Adipose tissue (tissue), 3 donors: Measurements from ENCODE around the gene CDC73. TPM values are rescaled to one million over a fixed set of nuclear protein-coding genes. Genes with fewer than 3 reads are reported as not detected.
"Not testable (repeated sequence)": the region's sequence is repeated elsewhere in the genome, so short reads cannot be mapped to it uniquely, and the experiment has no call there.

Experiments
- H3K27ac ChIP-seq: one replicate; pipeline ENCODE4 v1.5.1; 2013; ENCODE audit warnings: low read depth, low read length
- WGBS, 3 donors: extraction: QIAGEN DNeasy Blood & Tissue Kit; methylation state at CpG; one replicate each; pipeline ENCODE4 v1.1.7; 2013; 5-methylcytosine and 5-hydroxymethylcytosine counted together
- polyA plus RNA-seq, 3 donors: library from polyadenylated mRNA; stranded (reverse); fragments of 200-250 nt; gene quantifications; one replicate each; pipeline ENCODE4 v1.2.3, GENCODE V29; 2013
- donor health status: healthy with polysubstance abuse.
- donor health status: Bipolar disorder and iron deficiency.
- donor health status: healthy.

CDC73 gene
- polyA plus RNA-seq, 3 donors: 7.6 to 17.9 (median 12.9) TPM

GRCh38 chr1:193111641-193112090 is 10.2 kb upstream of the CDC73 start:
- 25 to 36% (median 32%) methylated on average over 6 of the region's 6 CpGs for WGBS, 3 donors
- H3K27ac ChIP-seq: no peak overlapping the region

DNA sequence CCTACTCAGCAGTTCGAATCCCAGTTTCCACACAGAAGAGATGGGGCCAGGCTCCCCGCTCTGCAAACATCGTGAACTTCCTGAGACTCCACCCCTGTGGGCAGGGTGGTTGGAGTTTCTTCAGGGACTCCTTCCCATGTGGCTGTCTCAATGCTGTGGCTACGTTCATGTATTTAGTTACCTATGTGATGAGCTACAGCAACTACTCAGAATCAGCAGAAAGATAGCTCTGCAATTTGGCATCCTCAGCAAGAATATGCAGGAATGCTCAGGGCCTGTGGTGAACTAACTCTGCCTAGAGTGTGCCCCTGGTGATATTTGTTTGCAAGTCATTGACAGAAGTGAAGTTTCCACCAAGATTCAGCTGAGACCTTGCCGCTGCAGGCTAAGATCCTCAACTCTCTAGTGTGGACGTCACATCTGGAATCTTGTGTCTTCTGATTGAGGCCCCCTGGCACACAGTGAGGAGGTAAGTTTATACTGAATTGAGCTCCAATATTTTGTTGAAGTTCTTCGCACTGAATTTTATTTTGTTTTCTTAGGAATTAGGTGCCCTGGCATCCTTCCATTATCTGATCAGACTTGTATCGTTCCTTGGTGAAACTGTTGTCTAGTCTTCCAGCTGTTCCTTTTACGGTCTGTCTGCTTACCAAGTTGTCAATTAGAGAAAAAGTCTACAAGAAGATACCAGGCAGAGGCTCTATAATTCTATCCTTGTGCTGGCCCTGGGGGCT is 8.4 kb upstream of the CDC73 start:
- 63 to 82% (median 77%) methylated on average over 9 of the region's 9 CpGs for WGBS, 3 donors
- H3K27ac ChIP-seq: no peak overlapping the region

DNA sequence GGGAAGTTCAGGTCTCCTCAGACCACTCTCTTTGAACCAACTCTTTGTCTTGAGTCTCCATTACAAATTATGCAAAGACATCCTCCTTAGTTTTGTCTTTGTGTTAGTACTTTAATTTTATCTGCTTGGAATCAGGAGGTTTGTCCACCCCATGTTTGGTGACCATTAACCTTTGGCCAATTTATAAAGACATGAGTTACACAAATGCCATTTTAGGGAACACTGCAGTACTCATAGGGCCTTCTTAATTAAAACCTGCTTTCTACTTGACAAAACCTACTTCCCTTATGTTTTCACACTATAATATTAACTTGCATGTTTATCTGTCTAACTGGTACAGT is 7.9 kb upstream of the CDC73 start:
- no peak overlapping the region for H3K27ac ChIP-seq

GRCh38 chr1:193114485-193115095 is 7.2 kb upstream of the CDC73 start:
- H3K27ac ChIP-seq: no peak overlapping the region
- WGBS, 3 donors: 67 to 87% (median 80%) methylated on average over 6 of the region's 6 CpGs

DNA sequence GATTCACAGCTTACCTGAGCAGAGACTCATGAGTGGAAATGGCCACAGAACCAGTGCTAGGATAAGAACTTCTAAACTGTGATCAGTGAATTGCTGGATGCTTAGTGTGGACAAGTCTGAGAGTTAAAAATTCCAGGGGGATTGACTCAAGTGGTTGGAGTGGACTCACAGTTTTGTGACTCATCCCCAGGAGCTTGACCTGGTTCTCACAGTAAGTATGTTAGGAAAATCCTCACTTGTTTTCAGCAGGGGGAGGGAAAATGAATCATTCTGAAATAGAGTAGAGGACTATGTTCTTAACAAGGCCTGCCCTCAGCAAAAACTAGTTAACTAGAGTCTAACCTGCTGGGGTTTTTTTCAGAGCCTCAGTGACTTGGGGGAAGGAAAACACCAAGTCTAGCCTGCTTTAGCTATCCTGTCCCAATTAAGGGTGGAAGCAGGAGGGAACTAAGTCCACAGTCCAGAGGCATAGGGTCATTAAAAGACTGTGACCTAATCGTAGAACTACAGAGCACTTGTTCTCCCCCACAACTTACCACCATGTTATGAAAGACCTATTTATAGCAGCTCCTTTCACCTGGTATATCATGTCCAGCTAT is 6.1 kb upstream of the CDC73 start:
- no peak overlapping the region for H3K27ac ChIP-seq
- 56 to 75% (median 61%) methylated on average over 1 of the region's 1 CpG for WGBS, 3 donors

- 92 to 95% (median 93%) methylated on average over 6 of the region's 6 CpGs for WGBS, 3 donors
- H3K27ac ChIP-seq: not testable (repeated sequence)
Observed at GRCh38 chr1:193117167-193117566, 4.7 kb upstream of the CDC73 start.

- H3K27ac ChIP-seq: no peak overlapping the region
- WGBS, 3 donors: 75 to 93% (median 89%) methylated on average over 3 of the region's 3 CpGs
Observed at GRCh38 chr1:193118194-193118593, 3.6 kb upstream of the CDC73 start.

GRCh38 chr1:193118803-193119730 is 2.8 kb upstream of the CDC73 start:
- no peak overlapping the region for H3K27ac ChIP-seq
- WGBS, 3 donors: 63 to 88% (median 83%) methylated on average over 4 of the region's 4 CpGs

GRCh38 chr1:193120604-193121166 is 1.1 kb upstream of the CDC73 start:
- no peak overlapping the region for H3K27ac ChIP-seq
- 71 to 82% (median 76%) methylated on average over 6 of the region's 6 CpGs for WGBS, 3 donors

DNA sequence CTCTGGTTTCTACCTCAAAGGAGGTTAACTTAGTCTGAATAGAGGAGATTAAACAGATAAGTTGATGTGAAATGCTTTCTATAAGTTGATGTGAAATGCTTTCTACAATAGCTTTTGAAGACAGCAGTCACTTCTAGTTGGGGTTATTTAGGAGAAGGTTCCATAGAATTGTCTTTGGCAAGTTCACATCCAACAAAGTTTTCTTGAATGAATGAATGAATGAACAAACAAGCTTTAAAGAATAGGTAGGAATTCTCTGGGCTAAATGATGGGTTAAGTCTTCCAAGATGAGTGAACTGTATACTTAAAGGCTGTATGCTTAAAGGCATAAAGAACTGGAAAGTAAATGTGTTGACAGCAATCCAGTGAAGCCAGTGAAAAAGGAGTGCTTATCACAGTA is 1.9 kb downstream of the CDC73 start:
- H3K27ac ChIP-seq: no peak overlapping the region

- WGBS, 3 donors: 92 to 95% (median 92%) methylated on average over 6 of the region's 6 CpGs
- no peak overlapping the region for H3K27ac ChIP-seq
Observed at GRCh38 chr1:193125369-193125768, 3.5 kb downstream of the CDC73 start.

- WGBS, 3 donors: 96 to 97% (median 97%) methylated on average over 2 of the region's 2 CpGs
- no peak overlapping the region for H3K27ac ChIP-seq
Observed at GRCh38 chr1:193131266-193131860, 9.5 kb downstream of the CDC73 start.

DNA sequence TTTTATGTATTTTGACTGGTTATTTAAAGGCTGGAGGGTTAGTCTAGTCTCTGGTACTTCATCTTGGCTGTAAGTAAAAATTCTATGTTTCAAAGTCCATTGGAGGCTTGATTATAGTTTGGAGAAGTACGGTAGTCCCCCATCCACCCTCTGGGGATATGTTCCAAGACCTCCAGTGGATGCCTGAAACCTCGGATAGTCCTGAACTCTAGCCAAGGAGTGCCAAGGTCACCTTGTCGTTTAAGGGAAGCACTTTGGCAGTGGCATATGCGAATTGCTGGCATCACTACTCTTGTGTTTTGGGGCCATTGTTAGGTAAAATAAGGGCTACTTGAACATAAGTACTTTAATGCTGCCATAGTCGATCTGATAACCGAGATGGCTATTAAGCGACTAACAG is 18.4 kb downstream of the CDC73 start:
- H3K27ac ChIP-seq: no peak overlapping the region
- WGBS, 3 donors: 62 to 85% (median 74%) methylated on average over 7 of the region's 7 CpGs

- WGBS, 3 donors: 74 to 85% (median 82%) methylated on average over 3 of the region's 3 CpGs
- no peak overlapping the region for H3K27ac ChIP-seq
Observed at GRCh38 chr1:193141804-193142203, 20.0 kb downstream of the CDC73 start.

DNA sequence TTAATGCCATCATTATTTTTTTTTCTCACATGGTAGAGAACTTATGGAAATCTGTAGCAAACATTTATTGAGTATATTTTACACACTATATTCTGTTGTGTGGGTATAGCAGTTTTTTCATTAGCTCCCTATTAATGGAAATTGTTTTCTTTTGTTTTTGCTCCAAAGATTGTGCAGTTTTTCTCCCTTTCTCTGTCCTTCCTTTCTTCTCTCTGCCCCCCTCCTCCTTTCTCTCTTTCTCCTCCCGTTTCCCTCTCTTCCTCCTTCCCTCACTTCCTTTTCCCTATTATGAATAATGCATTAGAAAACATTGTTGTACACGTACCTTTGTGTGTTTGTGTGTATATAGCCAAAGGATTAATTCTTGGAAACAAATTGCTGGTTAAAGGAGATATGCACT is 20.6 kb downstream of the CDC73 start:
- H3K27ac ChIP-seq: no peak overlapping the region
- 47 to 74% (median 47%) methylated on average over 2 of the region's 2 CpGs for WGBS, 3 donors

DNA sequence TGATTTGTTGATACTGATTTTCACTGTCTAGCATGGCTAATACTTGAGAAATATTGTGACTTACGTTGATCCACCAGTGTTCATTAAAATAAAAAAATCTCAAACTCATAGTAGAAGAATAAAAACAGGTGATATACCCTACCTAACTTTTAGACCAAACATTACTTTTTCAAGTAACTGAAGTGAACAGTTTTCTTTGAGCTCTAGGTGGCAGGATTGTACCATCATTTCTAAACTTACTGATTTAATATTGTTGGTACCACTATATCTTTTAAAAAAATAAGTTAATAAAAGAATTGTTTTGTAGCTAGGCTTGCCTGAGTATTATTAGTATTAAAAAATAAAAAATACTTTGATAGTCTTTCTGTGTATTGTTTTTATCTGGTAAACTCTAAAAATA is 21.5 kb downstream of the CDC73 start:
- no peak overlapping the region for H3K27ac ChIP-seq
- 70 to 84% (median 83%) methylated on average over 1 of the region's 1 CpG for WGBS, 3 donors

DNA sequence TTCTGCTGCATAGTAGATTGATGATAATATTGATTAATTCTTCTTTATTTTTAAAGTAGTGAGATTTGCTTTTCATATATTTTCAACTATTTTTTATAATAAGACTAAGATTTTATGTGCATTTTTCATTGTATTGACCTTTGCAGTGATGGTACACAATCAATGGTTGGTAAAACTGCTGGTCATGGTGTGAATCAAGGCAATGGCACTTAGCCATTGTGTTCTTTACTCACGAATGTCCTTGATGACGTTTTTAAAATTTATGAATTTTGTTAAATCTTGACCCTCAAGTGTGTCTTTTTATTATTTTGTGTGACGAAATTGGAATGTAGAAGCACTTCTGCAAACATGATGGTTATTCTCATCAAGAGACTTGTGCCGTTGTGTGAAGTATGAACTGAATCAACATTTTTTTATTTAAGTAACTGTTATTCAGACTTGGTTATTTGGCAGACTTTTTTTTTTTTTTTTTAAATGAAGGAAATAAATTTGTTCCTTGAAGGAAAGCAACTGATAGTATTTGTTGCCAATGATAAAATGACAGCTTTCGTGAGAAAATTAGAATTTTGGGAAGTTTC is 22.6 kb downstream of the CDC73 start:
- no peak overlapping the region for H3K27ac ChIP-seq
- 81 to 91% (median 84%) methylated on average over 5 of the region's 5 CpGs for WGBS, 3 donors

DNA sequence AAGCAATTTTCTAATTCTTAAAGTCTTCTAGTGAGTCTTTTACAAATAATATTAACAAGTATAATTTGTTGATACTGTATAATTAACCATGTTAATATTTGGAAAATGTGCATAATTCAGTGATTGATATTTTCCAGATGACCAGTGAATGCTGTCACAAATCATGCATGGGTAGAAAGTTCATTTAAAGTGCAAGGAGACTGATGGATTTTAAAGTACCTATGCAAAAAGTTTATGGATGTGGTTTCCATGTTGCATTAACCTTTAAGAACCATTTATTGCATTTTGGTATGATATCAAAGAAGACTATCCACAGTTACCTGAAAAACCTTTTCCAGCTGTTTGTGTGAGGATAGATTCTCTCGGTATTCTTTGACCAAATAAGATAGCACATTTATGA is 23.2 kb downstream of the CDC73 start:
- 89 to 91% (median 90%) methylated on average over 1 of the region's 1 CpG for WGBS, 3 donors

More for the DNA sequence above, 23.2 kb downstream of the CDC73 start:
- no peak overlapping the region for H3K27ac ChIP-seq
